ENCODE results near the gene TTC34.

TTC34 gene

GRCh38 chr1:2625311-2625710, 176.2 kb downstream of the TTC34 start:
- Histone ChIP-seq H3K27me3 (ENCODE audit: low read depth, low read length) (no peaks in the 10 kb centered on the region), H3K9me3 (ENCODE audit: insufficient read depth, low read length) (0 out of 2 replicates have a peak, but pooled peaks cover under 1% of the 10 kb centered on the region)
- TF ChIP-seq, protein P1, sequence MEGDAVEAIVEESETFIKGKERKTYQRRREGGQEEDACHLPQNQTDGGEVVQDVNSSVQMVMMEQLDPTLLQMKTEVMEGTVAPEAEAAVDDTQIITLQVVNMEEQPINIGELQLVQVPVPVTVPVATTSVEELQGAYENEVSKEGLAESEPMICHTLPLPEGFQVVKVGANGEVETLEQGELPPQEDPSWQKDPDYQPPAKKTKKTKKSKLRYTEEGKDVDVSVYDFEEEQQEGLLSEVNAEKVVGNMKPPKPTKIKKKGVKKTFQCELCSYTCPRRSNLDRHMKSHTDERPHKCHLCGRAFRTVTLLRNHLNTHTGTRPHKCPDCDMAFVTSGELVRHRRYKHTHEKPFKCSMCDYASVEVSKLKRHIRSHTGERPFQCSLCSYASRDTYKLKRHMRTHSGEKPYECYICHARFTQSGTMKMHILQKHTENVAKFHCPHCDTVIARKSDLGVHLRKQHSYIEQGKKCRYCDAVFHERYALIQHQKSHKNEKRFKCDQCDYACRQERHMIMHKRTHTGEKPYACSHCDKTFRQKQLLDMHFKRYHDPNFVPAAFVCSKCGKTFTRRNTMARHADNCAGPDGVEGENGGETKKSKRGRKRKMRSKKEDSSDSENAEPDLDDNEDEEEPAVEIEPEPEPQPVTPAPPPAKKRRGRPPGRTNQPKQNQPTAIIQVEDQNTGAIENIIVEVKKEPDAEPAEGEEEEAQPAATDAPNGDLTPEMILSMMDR (IDR thresholded peaks at IDR 0.05; ENCODE audit: low read depth, low read length) = no peak
- TF ChIP-seq EZH2phosphoT487 (IDR thresholded peaks at IDR 0.05; ENCODE audit: low read depth) = no peak

GRCh38 chr1:2624735-2625300, 176.7 kb downstream of the TTC34 start:
- Histone ChIP-seq H2AFZ (ENCODE audit: low read depth, low read length) (no peak overlapping the region), H3K27me3 (ENCODE audit: low read depth, low read length) (no peaks in the 10 kb centered on the region), H4K20me1 (ENCODE audit: insufficient read depth, low read length) (no peaks in the 10 kb centered on the region), H3K27ac (ENCODE audit: low read length) (no peak overlapping the region), H3K36me3 (replicated peaks; ENCODE audit: low read depth, low read length) (no peaks in the 10 kb centered on the region), H3K4me3 (ENCODE audit: low read length) (no peak overlapping the region), H3K9me3 (ENCODE audit: insufficient read depth, low read length) (0 out of 2 replicates have a peak, but pooled peaks cover 5% of the 10 kb centered on the region), H3K4me1 (ENCODE audit: low read length) (no peaks in the 10 kb centered on the region), H3K9ac (ENCODE audit: low read length) (no peak overlapping the region), H3K4me2 (ENCODE audit: low read length) (no peak overlapping the region), H3K79me2 (ENCODE audit: low read length) (no peaks in the 10 kb centered on the region)
- TF ChIP-seq, protein P1 (IDR thresholded peaks at IDR 0.05; ENCODE audit: low read depth, low read length) = no peak
- no peak for TF ChIP-seq EZH2phosphoT487 (IDR thresholded peaks at IDR 0.05; ENCODE audit: low read depth)

More at GRCh38 chr1:2625311-2625710, 176.2 kb downstream of the TTC34 start:
- no peaks in the 10 kb centered on the region for H3K4me1 ChIP-seq (ENCODE audit: low read length)
- H3K4me3 ChIP-seq (ENCODE audit: low read length) = no peak overlapping the region
- H3K4me2 ChIP-seq (ENCODE audit: low read length) = no peak overlapping the region
- no peak overlapping the region for H3K27ac ChIP-seq (ENCODE audit: low read length)
- H2AFZ ChIP-seq (ENCODE audit: low read depth, low read length) = no peak overlapping the region
- no peaks in the 10 kb centered on the region for H3K36me3 ChIP-seq (replicated peaks; ENCODE audit: low read depth, low read length)
- H4K20me1 ChIP-seq (ENCODE audit: insufficient read depth, low read length) = no peaks in the 10 kb centered on the region
- no peaks in the 10 kb centered on the region for H3K79me2 ChIP-seq (ENCODE audit: low read length)
- H3K9ac ChIP-seq (ENCODE audit: low read length) = no peak overlapping the region

DNA sequence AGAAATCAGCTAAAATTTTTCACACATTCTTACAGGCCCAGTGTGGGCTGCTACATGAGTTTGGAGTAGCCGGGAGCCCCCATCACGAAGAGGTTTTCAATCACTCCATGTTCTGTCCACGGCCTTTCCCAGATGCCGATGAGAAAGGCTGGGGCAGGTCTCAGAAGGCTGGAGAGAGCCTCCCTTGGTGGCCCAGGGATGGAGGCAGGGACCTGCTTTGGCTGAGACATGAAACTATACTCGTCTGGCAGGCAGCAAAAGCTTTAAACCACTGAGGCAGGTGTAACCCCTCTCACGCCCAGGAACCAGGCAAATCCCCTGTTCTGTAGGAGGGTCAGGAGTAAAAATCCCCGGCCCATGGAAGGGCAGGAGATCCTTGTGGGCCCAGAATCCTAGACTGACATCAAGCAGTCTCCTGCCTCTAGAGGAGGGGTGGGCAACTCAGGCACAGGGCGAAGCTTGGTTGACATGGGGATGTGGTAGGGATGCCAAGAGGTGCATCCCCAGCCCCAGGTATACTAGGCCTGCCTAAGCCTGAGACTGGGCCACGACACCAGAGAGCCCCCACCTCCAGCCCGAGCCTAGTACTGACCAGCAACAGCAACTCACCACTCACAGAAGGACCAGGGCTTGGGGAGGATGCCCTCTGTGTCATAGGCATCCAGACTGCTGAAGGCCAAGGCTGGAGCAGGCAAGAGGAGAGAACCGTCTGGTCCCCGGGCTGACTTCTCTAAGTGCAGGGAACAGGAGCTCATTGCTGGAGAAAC, 177.7 kb downstream of the TTC34 start:
- Histone ChIP-seq H3K4me2 (ENCODE audit: low read length) (no peak overlapping the region), H3K27ac (ENCODE audit: low read length) (no peak overlapping the region), H3K9ac (ENCODE audit: low read length) (no peak overlapping the region), H3K9me3 (ENCODE audit: insufficient read depth, low read length) (0 out of 2 replicates have a peak, but pooled peaks cover 7% of the 10 kb centered on the region), H3K4me3 (ENCODE audit: low read length) (no peak overlapping the region), H3K4me1 (ENCODE audit: low read length) (no peaks in the 10 kb centered on the region), H4K20me1 (ENCODE audit: insufficient read depth, low read length) (no peaks in the 10 kb centered on the region), H3K27me3 (ENCODE audit: low read depth, low read length) (no peaks in the 10 kb centered on the region), H3K79me2 (ENCODE audit: low read length) (no peaks in the 10 kb centered on the region), H3K36me3 (replicated peaks; ENCODE audit: low read depth, low read length) (no peaks in the 10 kb centered on the region), H2AFZ (ENCODE audit: low read depth, low read length) (no peak overlapping the region)
- no peak for TF ChIP-seq EZH2phosphoT487 (IDR thresholded peaks at IDR 0.05; ENCODE audit: low read depth)
- TF ChIP-seq, protein P1 (IDR thresholded peaks at IDR 0.05; ENCODE audit: low read depth, low read length) = no peak

DNA sequence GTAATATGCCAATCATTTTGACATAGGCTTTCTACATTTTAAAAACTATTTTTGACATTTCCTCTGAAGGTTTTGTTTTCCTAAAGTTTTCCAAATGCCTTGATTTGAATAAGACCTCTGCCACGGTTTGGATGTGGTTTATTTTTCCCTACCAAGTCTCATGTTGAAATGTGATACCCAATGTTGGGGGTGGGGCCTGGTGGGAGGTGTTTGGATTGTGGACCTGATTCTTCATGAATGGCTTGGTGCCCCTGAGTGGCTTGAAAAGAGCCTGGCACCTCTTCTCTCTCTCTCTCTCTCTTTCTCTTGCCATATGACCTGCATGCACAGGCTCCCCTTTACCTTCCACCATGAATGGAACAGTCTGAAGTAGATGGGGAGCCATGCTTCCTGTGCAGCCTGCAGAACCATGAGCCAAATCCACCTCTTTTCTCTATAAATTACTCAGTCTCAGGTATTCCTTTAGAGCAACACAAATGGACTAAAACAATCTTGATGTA, 183.5 kb downstream of the TTC34 start:
- H3K9ac ChIP-seq (ENCODE audit: low read length) = no peak overlapping the region
- no peaks in the 10 kb centered on the region for H3K36me3 ChIP-seq (replicated peaks; ENCODE audit: low read depth, low read length)
- no peak for TF ChIP-seq EZH2phosphoT487 (IDR thresholded peaks at IDR 0.05; ENCODE audit: low read depth)
- TF ChIP-seq, protein P1 (IDR thresholded peaks at IDR 0.05; ENCODE audit: low read depth, low read length) = no peak
- no peaks in the 10 kb centered on the region for H4K20me1 ChIP-seq (ENCODE audit: insufficient read depth, low read length)
- no peaks in the 10 kb centered on the region for H3K79me2 ChIP-seq (ENCODE audit: low read length)
- no peak overlapping the region for H3K27ac ChIP-seq (ENCODE audit: low read length)
- no peaks in the 10 kb centered on the region for H3K27me3 ChIP-seq (ENCODE audit: low read depth, low read length)
- no peak overlapping the region for H2AFZ ChIP-seq (ENCODE audit: low read depth, low read length)
- no peak overlapping the region for H3K4me3 ChIP-seq (ENCODE audit: low read length)
- no peaks in the 10 kb centered on the region for H3K4me1 ChIP-seq (ENCODE audit: low read length)
- H3K9me3 ChIP-seq (ENCODE audit: insufficient read depth, low read length) = 0 out of 2 replicates have a peak, but pooled peaks cover 7% of the 10 kb centered on the region
- no peak overlapping the region for H3K4me2 ChIP-seq (ENCODE audit: low read length)
